Measurements from ENCODE around the gene TPK1. TPM values are rescaled to one million over a fixed set of nuclear protein-coding genes. Genes with fewer than 3 reads are reported as not detected.

The TPK1 gene
- total RNA-seq, 1 donor from 2014 or later, result 7.3 TPM

DNA sequence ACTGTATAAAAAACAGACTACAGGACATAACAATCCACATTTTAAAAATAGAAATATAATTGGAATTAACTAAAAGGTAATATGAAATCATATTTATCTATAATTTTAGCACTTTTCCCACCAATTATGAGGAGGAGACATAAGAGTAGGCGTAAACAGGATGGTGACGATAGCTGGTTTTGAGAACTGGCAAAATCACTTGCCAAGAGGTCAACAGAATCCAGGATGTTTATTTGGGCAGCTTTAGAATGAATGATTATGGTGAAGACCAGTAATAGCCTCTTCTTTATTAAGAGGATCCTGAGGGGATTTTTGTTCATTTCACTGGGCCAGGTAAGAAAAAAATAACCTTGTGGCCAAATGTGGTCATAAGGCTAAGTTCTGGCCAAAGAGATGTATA is 67.2 kb downstream of the TPK1 start:
- H3K36me3 ChIP-seq (ENCODE audit: control insufficient read depth in 3 of 3, insufficient read depth in 3 of 3, low read length in 3 of 3), result no peaks in the 10 kb centered on the region
- H3K4me3 ChIP-seq (ENCODE audit: low read length in 3 of 3), result no peak overlapping the region
- H3K9me3 ChIP-seq (ENCODE audit: control insufficient read depth in 3 of 3, low read length in 3 of 3), result no peaks in the 10 kb centered on the region
- no peaks in the 10 kb centered on the region for H3K4me1 ChIP-seq (ENCODE audit: control insufficient read depth in 3 of 3, insufficient read depth in 3 of 3, low read length in 3 of 3)
- H3K27me3 ChIP-seq (ENCODE audit: control insufficient read depth in 3 of 3, insufficient read depth in 3 of 3, low read length in 3 of 3), result no peaks in the 10 kb centered on the region
- no peak overlapping the region for H3K27ac ChIP-seq (ENCODE audit: low read depth, low read length)
- no peak overlapping the region for H3K9ac ChIP-seq (ENCODE audit: low read depth in 1 of 3, low read length in 3 of 3)

DNA sequence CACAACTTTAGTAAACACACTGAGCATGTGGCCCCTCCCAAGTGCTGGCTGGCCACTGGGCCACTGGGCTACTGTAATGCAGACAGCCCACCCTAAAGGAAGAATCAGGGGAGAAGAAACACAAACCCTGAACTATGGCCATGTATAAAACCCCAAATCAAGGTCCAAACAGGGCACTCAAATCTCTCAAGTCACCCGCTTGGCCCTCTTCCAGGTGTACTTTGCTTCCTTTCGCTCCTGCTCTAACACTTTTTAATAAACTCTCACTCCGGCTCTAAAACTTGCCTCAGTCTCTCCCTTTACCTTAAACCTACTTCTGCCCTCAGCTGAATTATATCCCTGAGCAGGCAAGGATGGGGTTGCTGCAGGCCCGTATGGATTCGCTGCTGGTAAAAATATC is 72.6 kb downstream of the TPK1 start:
- Histone ChIP-seq H3K27me3 (ENCODE audit: control insufficient read depth in 3 of 3, insufficient read depth in 3 of 3, low read length in 3 of 3) (no peaks in the 10 kb centered on the region), H3K9me3 (ENCODE audit: control insufficient read depth in 3 of 3, low read length in 3 of 3) (no peaks in the 10 kb centered on the region), H3K4me3 (ENCODE audit: low read length in 3 of 3) (no peak overlapping the region), H3K27ac (ENCODE audit: low read depth, low read length) (no peak overlapping the region), H3K4me1 (ENCODE audit: control insufficient read depth in 3 of 3, insufficient read depth in 3 of 3, low read length in 3 of 3) (no peaks in the 10 kb centered on the region), H3K9ac (ENCODE audit: low read depth in 1 of 3, low read length in 3 of 3) (no peak overlapping the region), H3K36me3 (ENCODE audit: control insufficient read depth in 3 of 3, insufficient read depth in 3 of 3, low read length in 3 of 3) (no peaks in the 10 kb centered on the region)

DNA sequence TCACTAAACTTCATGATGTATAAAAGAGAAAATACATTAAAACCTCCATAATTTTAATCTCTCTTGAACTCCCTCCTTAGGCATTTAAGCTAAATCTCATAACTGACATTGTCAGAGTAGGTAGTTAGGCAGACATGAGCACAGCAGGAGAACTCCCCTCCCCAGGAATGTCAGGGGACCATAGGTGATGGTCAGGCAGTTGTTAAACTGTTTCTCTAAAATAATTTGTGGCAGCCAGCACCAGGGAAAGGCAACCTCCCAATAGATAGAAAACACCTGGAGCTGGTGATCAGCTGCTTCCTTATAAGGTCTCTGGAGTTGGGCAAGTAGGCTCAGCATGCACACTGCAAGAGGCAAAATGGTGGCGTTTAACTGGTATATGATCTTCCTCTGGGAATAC is 73.0 kb downstream of the TPK1 start:
- no peak overlapping the region for H3K27ac ChIP-seq (ENCODE audit: low read depth, low read length)
- H3K9ac ChIP-seq (ENCODE audit: low read depth in 1 of 3, low read length in 3 of 3), result no peak overlapping the region
- no peak overlapping the region for H3K4me3 ChIP-seq (ENCODE audit: low read length in 3 of 3)
- no peaks in the 10 kb centered on the region for H3K9me3 ChIP-seq (ENCODE audit: control insufficient read depth in 3 of 3, low read length in 3 of 3)
- H3K36me3 ChIP-seq (ENCODE audit: control insufficient read depth in 3 of 3, insufficient read depth in 3 of 3, low read length in 3 of 3), result no peaks in the 10 kb centered on the region
- H3K27me3 ChIP-seq (ENCODE audit: control insufficient read depth in 3 of 3, insufficient read depth in 3 of 3, low read length in 3 of 3), result no peaks in the 10 kb centered on the region
- no peaks in the 10 kb centered on the region for H3K4me1 ChIP-seq (ENCODE audit: control insufficient read depth in 3 of 3, insufficient read depth in 3 of 3, low read length in 3 of 3)

DNA sequence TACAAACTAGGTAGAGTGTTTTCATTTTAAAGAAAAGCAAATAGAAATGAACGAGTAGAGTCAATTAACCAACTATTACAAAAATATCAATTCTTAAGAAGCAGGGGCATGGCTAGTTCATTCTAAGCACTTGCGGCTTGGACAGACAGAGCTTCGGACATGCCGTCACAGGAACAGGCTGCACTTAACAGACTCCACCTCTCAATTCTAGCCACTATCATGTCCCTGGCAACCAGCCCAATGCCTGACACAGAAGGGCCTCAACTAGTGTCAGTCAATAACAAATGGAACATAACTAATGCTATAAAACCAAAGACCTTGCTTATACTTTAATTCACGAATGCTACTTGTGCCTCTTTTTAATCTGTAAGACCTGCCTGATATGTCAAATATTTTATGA is 74.4 kb downstream of the TPK1 start:
- Histone ChIP-seq H3K4me3 (ENCODE audit: low read length in 3 of 3) (no peak overlapping the region), H3K27me3 (ENCODE audit: control insufficient read depth in 3 of 3, insufficient read depth in 3 of 3, low read length in 3 of 3) (no peaks in the 10 kb centered on the region), H3K9me3 (ENCODE audit: control insufficient read depth in 3 of 3, low read length in 3 of 3) (no peaks in the 10 kb centered on the region), H3K36me3 (ENCODE audit: control insufficient read depth in 3 of 3, insufficient read depth in 3 of 3, low read length in 3 of 3) (no peaks in the 10 kb centered on the region), H3K27ac (ENCODE audit: low read depth, low read length) (no peak overlapping the region), H3K9ac (ENCODE audit: low read depth in 1 of 3, low read length in 3 of 3) (no peak overlapping the region), H3K4me1 (ENCODE audit: control insufficient read depth in 3 of 3, insufficient read depth in 3 of 3, low read length in 3 of 3) (no peaks in the 10 kb centered on the region)

DNA sequence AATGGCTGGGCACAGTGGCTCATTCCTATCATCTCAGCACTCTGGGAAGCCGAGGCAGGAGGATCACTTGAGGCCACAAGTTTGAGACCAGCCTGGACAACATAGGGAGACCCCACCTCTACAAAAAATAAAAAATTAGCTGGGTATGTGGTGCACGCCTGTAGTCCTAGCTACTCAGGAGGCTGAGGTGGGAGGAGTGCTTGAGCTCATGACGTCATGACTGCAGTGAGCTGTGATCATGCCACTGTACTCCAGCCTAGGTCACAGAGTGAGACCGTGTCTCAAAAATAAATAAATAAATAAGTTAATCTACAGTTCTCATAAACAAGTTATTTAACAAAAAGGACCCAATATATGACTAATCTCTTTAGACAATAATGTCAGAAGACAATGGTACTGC is 76.2 kb downstream of the TPK1 start:
- H3K27me3 ChIP-seq (ENCODE audit: control insufficient read depth in 3 of 3, insufficient read depth in 3 of 3, low read length in 3 of 3), result no peaks in the 10 kb centered on the region
- H3K4me3 ChIP-seq (ENCODE audit: low read length in 3 of 3), result no peak overlapping the region
- H3K36me3 ChIP-seq (ENCODE audit: control insufficient read depth in 3 of 3, insufficient read depth in 3 of 3, low read length in 3 of 3), result no peaks in the 10 kb centered on the region
- no peak overlapping the region for H3K27ac ChIP-seq (ENCODE audit: low read depth, low read length)
- H3K9ac ChIP-seq (ENCODE audit: low read depth in 1 of 3, low read length in 3 of 3), result no peak overlapping the region
- no peaks in the 10 kb centered on the region for H3K4me1 ChIP-seq (ENCODE audit: control insufficient read depth in 3 of 3, insufficient read depth in 3 of 3, low read length in 3 of 3)
- H3K9me3 ChIP-seq (ENCODE audit: control insufficient read depth in 3 of 3, low read length in 3 of 3), result no peaks in the 10 kb centered on the region

DNA sequence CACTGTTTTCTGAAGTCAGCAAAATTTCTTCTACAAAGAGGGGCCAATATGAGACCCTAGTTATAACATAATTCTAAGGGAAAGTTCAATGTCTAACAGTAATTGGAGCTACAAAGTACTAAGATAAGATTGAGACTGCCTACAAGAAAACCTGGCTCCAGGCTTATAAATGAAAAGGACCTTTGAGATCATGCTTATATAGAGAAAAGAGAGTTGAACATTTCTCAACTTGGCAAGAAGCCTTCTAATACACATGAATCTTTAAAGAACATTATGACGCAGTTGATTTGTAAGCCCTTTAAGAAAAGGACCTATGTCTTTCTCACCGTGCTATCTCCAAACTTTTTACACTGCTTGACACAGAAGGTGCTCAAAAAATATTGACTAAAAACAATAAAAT is 87.9 kb downstream of the TPK1 start:
- Histone ChIP-seq H3K27me3 (ENCODE audit: control insufficient read depth in 3 of 3, insufficient read depth in 3 of 3, low read length in 3 of 3) (no peaks in the 10 kb centered on the region), H3K27ac (ENCODE audit: low read depth, low read length) (no peak overlapping the region), H3K9me3 (ENCODE audit: control insufficient read depth in 3 of 3, low read length in 3 of 3) (no peaks in the 10 kb centered on the region), H3K9ac (ENCODE audit: low read depth in 1 of 3, low read length in 3 of 3) (no peak overlapping the region), H3K36me3 (ENCODE audit: control insufficient read depth in 3 of 3, insufficient read depth in 3 of 3, low read length in 3 of 3) (no peaks in the 10 kb centered on the region), H3K4me1 (ENCODE audit: control insufficient read depth in 3 of 3, insufficient read depth in 3 of 3, low read length in 3 of 3) (no peaks in the 10 kb centered on the region), H3K4me3 (ENCODE audit: low read length in 3 of 3) (no peak overlapping the region)

DNA sequence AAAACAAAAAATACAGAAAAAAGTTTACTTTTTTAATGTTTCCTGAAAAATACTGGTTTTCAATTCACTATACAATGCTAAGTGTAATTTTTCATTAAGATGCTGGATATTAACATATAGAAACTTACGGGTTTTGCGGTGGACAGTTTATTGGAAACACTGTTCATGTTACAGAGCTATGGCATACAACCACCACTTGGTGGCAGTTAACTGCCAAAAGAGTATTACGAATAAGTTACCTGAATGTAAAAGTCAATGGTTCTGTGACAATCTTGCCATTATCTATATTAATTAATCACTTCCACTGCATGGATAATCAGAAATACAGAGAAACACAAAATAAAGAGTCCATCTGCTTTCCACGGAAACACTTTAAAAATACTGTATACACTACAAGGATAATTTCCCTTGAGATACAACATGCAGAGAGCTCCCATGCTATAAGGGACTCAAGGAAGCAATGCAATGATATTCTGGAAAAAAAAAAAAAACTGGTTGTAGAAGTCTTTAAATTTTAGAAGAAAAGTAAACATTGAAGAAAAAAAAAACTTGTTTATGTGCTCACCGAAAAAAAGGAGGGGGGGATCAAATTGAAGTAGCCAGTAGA is 97.0 kb downstream of the TPK1 start:
- Histone ChIP-seq H3K4me3 (ENCODE audit: low read length in 3 of 3) (no peak overlapping the region), H3K27me3 (ENCODE audit: control insufficient read depth in 3 of 3, insufficient read depth in 3 of 3, low read length in 3 of 3) (no peaks in the 10 kb centered on the region), H3K9ac (ENCODE audit: low read depth in 1 of 3, low read length in 3 of 3) (no peak overlapping the region), H3K9me3 (ENCODE audit: control insufficient read depth in 3 of 3, low read length in 3 of 3) (no peaks in the 10 kb centered on the region), H3K36me3 (ENCODE audit: control insufficient read depth in 3 of 3, insufficient read depth in 3 of 3, low read length in 3 of 3) (no peaks in the 10 kb centered on the region), H3K27ac (ENCODE audit: low read depth, low read length) (no peak overlapping the region), H3K4me1 (ENCODE audit: control insufficient read depth in 3 of 3, insufficient read depth in 3 of 3, low read length in 3 of 3) (no peaks in the 10 kb centered on the region)

DNA sequence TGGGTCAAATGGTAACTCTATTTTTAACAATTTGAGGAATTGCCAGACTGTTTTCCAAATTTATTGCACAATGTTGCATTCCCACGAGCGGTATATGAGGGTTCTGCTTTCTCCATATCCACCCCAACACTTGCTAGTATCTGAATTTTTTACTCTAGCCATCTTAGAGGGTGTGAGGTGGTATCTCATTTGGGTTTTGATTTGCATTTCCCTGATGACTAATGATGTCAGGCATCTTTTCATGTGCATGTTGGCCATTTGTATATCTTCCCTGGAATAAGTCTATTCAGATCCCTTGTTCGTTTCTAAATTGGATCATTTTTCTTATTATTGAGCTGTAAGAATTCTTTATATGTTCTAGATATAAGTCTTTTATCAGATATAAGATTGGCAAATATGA is 97.7 kb downstream of the TPK1 start:
- no peaks in the 10 kb centered on the region for H3K9me3 ChIP-seq (ENCODE audit: control insufficient read depth in 3 of 3, low read length in 3 of 3)
- H3K27ac ChIP-seq (ENCODE audit: low read depth, low read length), result no peak overlapping the region
- H3K4me1 ChIP-seq (ENCODE audit: control insufficient read depth in 3 of 3, insufficient read depth in 3 of 3, low read length in 3 of 3), result no peaks in the 10 kb centered on the region
- no peaks in the 10 kb centered on the region for H3K36me3 ChIP-seq (ENCODE audit: control insufficient read depth in 3 of 3, insufficient read depth in 3 of 3, low read length in 3 of 3)
- H3K27me3 ChIP-seq (ENCODE audit: control insufficient read depth in 3 of 3, insufficient read depth in 3 of 3, low read length in 3 of 3), result no peaks in the 10 kb centered on the region
- H3K4me3 ChIP-seq (ENCODE audit: low read length in 3 of 3), result no peak overlapping the region
- no peak overlapping the region for H3K9ac ChIP-seq (ENCODE audit: low read depth in 1 of 3, low read length in 3 of 3)

DNA sequence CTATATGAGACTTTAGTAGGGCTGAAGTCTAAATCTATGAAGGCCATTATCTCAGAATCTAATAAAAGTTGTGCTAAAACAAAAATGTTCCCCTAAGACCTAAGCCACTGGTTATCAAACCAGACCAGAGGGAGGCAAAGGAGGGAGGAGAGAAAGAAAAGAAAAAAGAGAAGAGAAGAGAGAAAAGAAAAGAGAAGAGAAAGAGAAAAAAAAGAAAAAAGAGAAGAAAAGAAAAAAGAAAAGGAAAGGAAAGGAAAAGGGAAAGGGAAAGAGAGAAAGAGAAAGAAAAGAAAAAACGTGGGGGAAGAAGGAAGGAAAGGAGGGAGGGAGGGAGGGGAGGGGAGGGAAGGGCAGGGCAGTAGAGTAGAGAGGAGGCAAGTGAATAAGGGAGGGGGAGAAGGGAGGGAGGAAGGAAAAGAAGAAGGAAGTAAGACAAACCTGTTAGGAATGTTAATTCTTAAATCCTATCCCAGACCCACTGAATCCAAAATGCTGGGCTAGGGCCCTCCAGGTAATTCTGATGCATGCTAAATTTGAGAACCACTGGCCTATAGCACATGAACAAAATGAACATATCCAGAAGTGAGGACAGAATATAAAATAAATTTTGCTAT is 98.9 kb downstream of the TPK1 start:
- no peaks in the 10 kb centered on the region for H3K36me3 ChIP-seq (ENCODE audit: control insufficient read depth in 3 of 3, insufficient read depth in 3 of 3, low read length in 3 of 3)
- no peak overlapping the region for H3K9ac ChIP-seq (ENCODE audit: low read depth in 1 of 3, low read length in 3 of 3)
- H3K27me3 ChIP-seq (ENCODE audit: control insufficient read depth in 3 of 3, insufficient read depth in 3 of 3, low read length in 3 of 3), result no peaks in the 10 kb centered on the region
- no peak overlapping the region for H3K27ac ChIP-seq (ENCODE audit: low read depth, low read length)
- H3K4me3 ChIP-seq (ENCODE audit: low read length in 3 of 3), result no peak overlapping the region
- no peaks in the 10 kb centered on the region for H3K4me1 ChIP-seq (ENCODE audit: control insufficient read depth in 3 of 3, insufficient read depth in 3 of 3, low read length in 3 of 3)
- H3K9me3 ChIP-seq (ENCODE audit: control insufficient read depth in 3 of 3, low read length in 3 of 3), result no peaks in the 10 kb centered on the region

DNA sequence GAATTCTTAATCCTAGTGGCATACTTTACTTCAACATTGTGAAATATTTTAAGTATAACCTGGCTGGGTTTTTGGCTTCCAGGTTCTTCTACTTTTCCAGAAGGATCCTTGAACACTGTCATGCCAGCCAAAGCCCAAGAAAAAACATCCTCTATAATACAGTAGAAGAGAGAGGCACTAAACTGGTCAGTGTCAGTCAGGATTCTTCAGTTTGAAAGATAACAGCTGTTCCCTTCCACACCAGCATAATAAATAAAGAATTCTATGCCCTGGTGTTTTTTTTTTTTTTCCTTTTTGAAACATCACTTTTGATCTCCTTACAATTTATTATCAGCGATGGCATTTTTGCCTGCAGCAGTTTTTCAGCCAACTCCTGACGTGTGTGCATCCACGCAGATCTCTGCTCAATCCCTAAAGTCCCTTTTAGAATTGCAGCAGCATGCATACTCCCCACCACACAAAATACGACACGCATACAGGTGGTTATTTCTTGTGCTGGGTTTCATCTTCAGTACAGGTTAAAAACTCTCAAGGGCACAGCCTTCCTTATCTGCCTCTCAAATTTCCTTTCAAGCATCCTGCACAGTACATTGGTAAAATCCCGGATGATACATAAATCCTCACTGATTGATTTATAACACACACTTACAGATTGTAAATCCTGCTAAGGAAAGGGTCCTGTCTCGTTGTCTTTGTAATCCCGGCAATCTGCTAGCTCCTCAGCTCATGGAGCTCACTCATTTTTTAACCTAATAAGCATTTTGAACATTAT is 100.2 kb downstream of the TPK1 start:
- Histone ChIP-seq H3K27ac (ENCODE audit: low read depth, low read length) (no peak overlapping the region), H3K4me1 (ENCODE audit: control insufficient read depth in 3 of 3, insufficient read depth in 3 of 3, low read length in 3 of 3) (no peaks in the 10 kb centered on the region), H3K27me3 (ENCODE audit: control insufficient read depth in 3 of 3, insufficient read depth in 3 of 3, low read length in 3 of 3) (no peaks in the 10 kb centered on the region), H3K4me3 (ENCODE audit: low read length in 3 of 3) (no peak overlapping the region), H3K9me3 (ENCODE audit: control insufficient read depth in 3 of 3, low read length in 3 of 3) (no peaks in the 10 kb centered on the region), H3K9ac (ENCODE audit: low read depth in 1 of 3, low read length in 3 of 3) (no peak overlapping the region), H3K36me3 (ENCODE audit: control insufficient read depth in 3 of 3, insufficient read depth in 3 of 3, low read length in 3 of 3) (no peaks in the 10 kb centered on the region)
